HuH-7.5 (cell line): ENCODE results near the gene IQCE.

Experiments
- DNase-seq: peaks from one replicate; pipeline ENCODE4 v3.0.0; 2011; ENCODE audit warnings: low spot score

IQCE gene

GRCh38 chr7:2558629-2559282 is at the start of gene IQCE:
Gene IQCE (plus strand): TSS chr7:2558979. CDS start chr7:2559182, 203 bp downstream.
- peak; percentile 93 for DNase-seq

- DNase-seq: no peak
Observed at GRCh38 chr7:2509298-2509906, 49.4 kb upstream of the IQCE start.

GRCh38 chr7:2510130-2510776 is 48.5 kb upstream of the IQCE start:
- DNase-seq: no peak

GRCh38 chr7:2510909-2511768 is 47.6 kb upstream of the IQCE start:
- DNase-seq: peak; percentile 98

- no peak for DNase-seq
Observed at GRCh38 chr7:2511769-2512168, 47.0 kb upstream of the IQCE start.

- DNase-seq: no peak
Observed at GRCh38 chr7:2512179-2512661, 46.6 kb upstream of the IQCE start.

GRCh38 chr7:2512713-2513112 is 46.1 kb upstream of the IQCE start:
- DNase-seq: no peak

- DNase-seq: no peak
Observed at GRCh38 chr7:2513702-2514101, 45.1 kb upstream of the IQCE start.

- DNase-seq: no peak
Observed at GRCh38 chr7:2514473-2515423, 44.0 kb upstream of the IQCE start.

- no peak for DNase-seq
Observed at GRCh38 chr7:2515424-2516193, 43.2 kb upstream of the IQCE start.

- DNase-seq: no peak
Observed at GRCh38 chr7:2516194-2516555, 42.6 kb upstream of the IQCE start.

GRCh38 chr7:2517026-2517425 is 41.8 kb upstream of the IQCE start:
- DNase-seq: no peak

GRCh38 chr7:2517678-2518507 is 40.9 kb upstream of the IQCE start:
- no peak for DNase-seq

- DNase-seq: no peak
Observed at GRCh38 chr7:2518737-2519118, 40.1 kb upstream of the IQCE start.

- peak; percentile 100 for DNase-seq
Observed at GRCh38 chr7:2519119-2519930, 39.5 kb upstream of the IQCE start, which contains the start of gene LFNG. Gene LFNG (plus strand): TSS chr7:2519774. CDS start chr7:2519862, 88 bp downstream.

GRCh38 chr7:2520131-2520760 is 38.5 kb upstream of the IQCE start:
- peak; percentile 93 for DNase-seq

GRCh38 chr7:2520761-2521290 is 38.0 kb upstream of the IQCE start:
- DNase-seq: no peak

- DNase-seq: no peak
Observed at GRCh38 chr7:2521341-2521745, 37.4 kb upstream of the IQCE start.
